HG03097 (cell line): ENCODE measurements around the gene TRIM61.
"Not testable (repeated sequence)": the region's sequence is repeated elsewhere in the genome, so short reads cannot be mapped to it uniquely, and the experiment has no call there.

Experiments
- ATAC-seq: cut with Tn5 transposase; IDR thresholded peaks from one replicate; pipeline ENCODE4 v1.9.1; 2021; ENCODE audit not compliant: unreplicated experiment, low FRiP score

Gene TRIM61

DNA sequence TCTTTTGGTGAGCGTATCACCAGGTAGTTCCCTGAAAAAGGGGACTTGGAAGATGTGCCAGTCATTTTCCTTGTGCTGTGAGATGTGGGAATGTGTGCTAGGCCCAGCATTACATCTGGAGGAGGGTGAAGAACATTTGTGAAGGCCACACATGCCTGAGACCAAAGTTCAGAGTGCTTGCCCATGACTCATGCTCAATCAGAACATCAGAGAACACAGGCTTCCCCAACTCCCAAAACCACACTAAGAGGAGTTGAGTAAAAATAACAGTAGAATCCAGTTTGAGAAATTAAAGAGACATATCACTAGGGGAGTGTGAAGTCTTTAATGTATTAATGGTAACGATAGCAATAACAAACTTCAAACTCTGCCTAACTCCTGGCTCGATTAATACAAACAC is 18.0 kb downstream of the TRIM61 start:
- ATAC-seq = not testable (repeated sequence)

DNA sequence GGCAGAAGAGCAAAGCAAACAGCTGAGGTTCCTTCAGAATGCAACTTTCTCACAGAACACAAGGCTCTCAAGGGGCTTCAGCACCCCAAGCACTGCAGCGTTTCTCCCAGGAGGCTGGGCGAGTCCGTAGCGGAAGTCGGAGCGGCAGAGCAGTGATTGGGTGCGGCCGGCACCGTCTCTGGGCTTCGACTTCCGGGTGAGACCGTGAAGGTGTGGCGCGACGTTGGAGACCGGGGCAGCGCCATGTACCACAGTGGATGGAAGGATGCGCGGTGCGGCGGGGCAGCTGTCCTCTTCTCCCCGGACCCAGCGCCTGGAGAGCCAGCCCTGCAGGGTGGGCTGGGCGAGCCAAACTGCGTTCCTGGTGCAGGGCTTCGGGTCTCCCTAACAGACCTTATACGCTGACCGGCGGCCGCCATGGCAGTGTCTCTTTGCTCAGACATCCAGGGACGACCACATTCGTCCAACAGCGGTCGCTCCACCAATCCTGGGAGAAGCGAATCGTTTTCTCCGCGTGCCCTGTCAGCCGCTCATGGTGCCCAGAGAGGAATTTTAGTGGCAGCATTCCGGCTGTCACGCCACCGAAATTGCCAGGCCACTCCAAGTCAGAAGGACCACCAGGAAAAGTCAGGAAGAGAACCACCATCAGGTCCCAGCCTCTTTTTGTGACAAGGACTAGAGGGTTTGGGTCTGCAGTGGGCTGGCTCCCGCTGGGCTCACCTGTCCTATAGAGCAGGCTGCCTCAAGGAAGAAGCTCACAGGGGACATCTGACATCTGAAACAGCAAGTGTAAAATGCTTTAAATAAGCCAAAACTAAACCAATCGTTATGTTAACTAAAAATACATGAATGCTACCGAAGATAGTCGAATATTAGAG is 20.5 kb downstream of the TRIM61 start:
- ATAC-seq = peak; percentile 100

DNA sequence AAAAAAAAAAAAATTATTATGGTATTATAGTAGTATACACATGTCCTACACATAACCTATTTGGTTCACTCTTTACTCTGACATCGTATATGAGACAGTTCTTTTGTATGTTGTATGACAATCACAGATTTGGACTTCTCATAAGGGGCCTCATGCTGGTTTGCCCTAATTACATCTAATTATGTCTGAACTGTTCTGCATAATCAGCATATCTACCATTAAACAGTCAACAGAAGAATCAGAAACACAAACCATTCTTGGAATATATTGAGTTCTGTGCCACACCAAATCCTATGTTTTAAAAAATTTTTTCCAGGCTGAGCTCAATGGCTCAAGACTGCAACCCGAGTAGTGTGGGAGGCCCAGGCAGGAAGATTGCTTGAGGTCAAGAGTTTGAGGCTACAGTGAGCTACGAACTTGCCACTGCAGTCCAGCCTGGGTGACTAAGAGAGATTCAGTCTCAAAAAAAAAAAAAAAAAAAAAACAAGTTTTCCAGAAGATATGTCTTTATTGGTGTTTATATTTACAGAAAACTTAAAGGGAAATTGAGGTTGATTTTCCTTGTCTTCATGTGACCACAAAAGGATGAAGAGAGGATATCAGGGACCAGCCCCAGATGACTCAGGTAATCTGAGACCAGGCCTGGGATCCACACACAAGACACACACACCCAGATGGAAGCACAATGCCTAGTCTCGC is 22.2 kb downstream of the TRIM61 start:
- no peak for ATAC-seq

DNA sequence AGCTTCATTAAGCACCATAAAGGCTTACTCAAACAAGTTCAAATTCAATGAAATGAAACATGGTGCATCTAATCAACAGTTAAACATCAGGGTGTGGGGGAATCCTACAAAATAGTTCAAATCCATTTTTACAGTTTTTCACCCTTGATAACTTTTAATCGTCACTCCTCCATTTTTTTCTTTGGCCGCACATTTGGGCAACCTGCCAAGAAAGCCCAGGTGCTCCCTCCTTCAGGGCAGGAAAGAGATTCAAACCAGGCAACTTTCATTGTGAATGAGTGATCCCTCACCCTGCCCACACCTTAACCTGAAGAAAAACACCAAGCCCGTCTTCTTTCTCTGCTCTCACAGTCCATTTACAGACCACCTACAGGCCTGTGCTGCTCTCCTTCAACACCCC is 24.9 kb downstream of the TRIM61 start:
- ATAC-seq = no peak

DNA sequence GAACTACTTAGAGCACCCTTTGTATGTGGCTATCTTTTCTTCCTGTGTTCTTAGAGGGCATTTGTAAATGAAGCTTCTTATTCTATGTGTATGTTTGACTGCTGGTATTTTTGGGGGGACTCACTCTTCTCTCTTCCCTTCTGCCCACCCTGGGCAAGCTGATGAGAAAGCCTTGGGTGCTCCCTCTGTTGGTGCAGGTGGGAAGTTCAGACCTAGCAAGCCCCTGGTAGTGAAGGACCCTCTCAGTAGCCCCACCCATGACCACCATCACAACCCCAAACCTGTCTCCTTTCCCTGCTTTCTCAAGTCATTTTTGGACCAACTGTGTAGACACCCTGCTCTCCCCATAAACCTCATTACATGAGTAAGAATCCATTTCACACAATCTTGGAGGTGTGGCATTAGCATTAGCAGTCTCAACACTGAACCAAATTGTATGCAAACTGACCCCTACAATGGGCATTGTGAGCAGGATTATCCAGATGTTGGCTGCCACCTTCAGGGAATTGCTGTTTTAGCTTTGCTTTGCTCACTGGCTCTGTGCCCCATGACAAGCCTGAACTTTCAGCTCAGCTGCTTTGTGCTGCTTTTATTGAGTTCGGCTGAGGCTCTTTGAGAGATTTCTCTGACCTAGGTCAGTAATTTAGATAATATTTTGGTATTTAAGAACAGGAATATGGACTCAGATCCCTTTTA is 27.9 kb downstream of the TRIM61 start:
- ATAC-seq = no peak

DNA sequence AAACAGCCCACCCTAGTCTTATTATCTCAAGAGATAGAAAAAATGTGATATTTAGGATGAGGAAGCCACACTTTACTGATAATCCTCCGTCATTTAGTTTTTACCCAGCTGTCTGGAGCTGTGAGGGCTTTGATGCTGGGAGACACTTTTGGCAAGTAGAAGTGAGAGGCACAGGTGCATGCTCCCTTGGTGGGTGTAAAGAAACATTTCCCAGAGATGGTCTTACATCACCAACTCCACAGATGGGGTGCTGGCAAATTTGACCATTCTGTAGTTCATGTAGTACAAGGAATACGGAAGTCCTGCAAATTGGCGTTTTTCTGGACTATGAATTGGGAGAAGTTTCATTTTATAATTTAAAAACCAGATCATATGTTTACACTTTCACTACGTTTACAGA is 28.5 kb downstream of the TRIM61 start:
- no peak for ATAC-seq

DNA sequence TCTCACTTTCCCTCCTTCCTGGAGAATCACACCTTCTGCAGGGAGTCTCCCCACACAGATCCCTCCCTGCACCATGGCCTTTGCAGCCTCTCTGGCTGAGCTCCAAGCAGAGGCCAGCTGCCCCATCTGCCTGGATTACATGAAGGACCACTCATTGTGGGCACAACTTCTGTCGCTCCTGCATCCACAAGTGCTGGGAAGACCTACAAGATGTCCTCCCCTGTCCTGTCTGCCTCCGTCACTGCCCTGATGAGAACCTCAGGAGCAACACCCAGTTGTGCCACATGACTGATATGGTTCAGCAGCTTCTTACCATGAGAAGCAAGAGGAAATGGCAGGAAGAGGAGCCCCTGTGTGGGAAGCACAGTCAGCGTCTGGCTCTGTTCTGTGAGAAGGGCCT is 29.5 kb downstream of the TRIM61 start:
- ATAC-seq = not testable (repeated sequence)

DNA sequence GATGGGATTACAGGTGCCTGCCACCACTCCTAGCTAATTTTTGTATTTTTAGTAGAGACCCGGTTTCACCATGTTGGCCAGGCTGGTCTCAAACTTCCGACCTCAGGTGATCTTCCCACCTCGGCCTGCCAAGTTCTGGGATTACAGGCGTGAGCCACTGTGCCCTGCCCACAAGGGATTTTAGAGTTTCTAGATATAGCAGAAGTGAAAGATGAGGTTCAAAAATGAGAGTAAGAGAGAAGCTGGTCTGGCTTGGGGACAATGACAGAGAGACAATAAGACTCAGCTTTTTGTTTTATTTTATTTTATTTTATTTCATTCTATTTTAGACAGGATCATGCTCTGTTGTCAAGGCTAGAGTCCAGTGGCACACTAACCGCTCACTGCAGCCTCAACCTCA is 30.6 kb downstream of the TRIM61 start:
- no peak for ATAC-seq

DNA sequence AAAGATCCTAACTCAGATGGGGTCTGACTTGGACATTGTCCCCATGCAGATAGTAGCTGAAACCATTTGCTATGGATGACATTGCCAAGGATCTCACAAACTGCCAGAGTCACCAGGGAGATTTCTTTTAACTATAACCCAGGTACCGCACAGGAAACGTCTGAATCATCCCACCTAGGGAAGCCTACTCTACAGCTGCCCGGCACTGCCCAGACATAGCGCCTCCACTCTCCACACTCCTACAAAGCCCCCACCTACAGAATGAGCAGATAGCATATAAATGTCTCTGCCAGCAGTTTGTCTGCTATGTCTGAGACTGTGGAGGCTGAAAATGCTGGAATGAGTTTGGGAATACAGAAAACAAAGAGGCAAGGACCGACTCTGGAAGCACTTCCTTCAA is 32.3 kb downstream of the TRIM61 start:
- ATAC-seq = no peak

DNA sequence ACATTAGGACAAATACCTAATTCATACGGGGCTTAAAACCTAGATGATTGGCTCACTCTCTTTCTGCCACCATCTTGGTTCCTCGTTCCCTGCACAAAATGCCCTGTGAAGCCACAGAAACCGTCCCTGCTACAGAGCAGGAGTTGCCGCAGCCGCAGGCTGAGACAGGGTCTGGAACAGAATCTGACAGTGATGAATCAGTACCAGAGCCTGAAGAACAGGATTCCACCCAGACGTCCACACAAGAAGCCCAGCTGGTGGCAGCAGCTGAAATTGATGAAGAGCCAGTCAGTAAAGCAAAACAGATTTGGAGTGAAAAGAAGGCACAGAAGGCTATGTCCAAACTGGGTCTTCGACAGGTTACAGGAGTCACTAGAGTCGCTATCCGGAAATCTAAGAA is 34.3 kb downstream of the TRIM61 start:
- ATAC-seq = no peak

DNA sequence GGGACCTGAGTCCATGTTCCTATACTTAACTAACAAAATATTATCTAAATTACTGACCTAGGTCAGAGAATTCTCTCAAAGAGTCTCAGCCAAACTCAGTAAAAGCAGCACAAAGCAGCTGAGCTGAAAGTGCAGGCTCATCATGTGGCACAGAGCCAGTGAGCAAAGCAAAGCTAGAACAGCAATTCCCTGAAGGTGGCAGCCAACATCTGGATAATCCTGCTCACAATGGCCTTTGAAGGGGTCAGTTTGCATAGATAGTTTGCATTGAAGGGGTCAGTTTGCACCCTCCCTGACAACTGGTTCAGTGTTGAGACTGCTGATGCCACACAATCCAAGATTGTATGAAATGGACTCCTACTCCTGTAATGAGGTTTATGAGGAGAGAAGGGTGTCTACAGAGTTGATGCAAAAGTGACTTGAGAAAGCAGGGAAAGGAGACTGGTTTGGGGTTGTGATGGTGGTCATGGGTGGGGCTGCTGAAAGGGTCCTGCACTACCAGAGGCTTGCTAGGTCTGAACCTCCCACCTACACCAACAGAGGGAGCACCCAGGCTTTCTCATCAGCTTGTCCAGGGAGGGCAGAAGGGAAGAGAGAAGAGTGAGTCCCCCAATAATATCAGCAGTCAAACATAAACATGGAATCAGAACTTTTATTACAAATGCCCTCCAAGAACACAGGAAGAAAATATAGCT is 39.7 kb downstream of the TRIM61 start:
- ATAC-seq = peak; percentile 37

DNA sequence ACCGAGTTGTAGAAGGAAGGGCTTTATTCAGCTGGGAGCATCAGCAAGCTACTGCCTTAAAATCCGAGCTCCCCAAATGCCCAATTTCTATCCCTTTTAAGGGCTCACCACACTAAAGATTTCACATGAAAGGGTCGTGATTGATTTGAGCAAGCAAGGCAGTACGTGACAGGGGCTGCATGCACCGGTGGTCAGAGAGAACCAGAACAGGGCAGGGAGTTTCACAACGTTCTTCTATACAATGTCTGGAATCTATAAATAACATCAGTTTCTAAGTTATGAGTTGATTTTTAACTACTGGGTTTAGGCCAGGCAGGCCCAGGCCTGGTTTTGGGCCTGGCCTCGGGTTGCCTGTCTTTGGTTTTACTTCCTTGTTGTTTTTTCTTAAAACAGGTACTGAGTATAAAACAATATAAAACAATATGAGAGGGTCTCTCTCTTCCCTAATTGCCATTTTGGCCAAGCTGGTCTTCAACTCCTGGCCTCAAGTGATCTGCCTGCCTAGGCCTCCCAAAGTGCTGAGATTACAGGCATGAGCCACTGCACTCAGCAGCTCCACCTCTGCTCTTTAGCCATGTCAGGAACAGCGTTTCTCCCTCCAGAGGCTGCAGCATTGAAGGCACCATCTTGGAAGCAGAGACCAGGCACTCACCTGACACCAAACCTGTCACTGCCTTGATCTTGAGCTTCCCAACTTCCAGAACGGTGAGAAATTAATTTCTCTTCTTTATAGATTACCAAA is 41.4 kb downstream of the TRIM61 start:
- peak; percentile 51 for ATAC-seq

DNA sequence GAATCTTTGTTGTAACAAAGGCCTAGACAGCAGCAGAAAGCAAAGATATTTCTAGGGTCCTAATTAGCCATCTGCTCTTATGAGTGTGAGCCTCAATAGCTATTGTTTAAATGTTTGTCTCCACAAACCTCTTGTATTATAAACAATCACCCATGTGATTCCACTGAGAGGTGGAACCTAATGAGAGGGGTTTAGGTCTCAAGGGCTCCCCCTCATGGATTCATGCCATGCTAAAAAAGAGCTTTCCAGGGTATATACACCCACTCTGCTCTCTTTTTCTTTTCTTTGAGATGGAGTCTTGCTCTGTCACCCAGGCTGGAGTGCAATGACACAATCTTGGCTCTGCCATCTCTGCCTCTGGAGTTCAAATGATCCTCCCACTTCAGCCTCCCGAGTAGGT is 42.1 kb downstream of the TRIM61 start:
- peak; percentile 66 for ATAC-seq

DNA sequence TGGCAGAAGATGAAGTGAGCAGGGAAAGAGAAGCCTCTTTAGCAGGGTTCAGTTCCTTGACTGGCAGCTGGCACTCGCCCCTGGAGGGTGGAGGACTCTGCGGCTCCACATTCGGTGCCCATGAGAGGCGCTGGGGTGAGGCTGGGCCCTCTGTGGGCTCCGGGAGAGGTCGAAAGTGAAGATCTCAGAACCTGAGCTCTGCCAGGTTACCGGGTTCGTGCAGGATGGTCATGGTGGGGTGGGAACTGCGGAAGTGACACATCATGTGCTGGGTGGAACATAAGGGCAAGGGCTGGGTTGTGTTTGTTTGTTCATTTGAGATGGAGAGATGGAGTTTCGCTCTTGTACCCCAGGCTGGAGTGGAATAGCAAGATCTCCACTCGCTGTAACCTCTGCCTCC is 44.2 kb downstream of the TRIM61 start:
- ATAC-seq = no peak

DNA sequence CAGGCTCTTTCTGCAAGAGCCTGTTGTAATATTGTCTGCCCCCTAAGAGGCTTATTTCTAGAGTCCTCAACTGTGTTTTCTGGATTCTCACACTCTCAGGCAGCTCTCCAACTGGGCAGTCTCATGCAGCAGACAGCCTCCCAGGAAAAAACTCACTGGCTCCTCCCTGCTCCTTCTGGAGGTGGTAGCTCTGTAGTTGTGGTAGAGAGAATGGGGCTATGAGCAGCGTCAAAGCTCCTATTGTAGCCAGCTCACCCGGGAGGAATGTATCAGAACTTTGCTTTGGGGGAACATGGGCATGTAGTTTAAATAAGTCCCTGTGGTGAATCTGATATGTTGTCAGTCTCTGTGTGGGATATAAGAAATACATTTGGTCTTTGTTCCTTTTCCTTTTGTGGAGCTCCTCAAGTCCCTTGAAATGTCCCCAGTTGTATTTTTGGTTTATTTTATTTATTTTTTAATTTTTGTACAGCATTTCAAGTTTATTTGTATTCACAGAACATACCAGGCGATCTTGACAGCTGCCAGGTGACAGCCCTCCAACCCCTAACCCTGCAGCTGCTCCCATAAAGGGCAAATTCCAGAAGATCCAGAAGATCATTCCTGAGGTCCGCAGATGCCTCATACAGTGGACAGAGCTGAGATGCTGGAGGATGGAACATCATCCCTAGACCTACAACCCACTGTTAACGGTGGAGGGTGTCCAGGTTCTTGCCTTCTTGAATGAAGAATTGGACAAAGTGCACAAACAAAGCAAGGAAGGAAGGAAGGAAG is 45.7 kb downstream of the TRIM61 start:
- no peak for ATAC-seq

DNA sequence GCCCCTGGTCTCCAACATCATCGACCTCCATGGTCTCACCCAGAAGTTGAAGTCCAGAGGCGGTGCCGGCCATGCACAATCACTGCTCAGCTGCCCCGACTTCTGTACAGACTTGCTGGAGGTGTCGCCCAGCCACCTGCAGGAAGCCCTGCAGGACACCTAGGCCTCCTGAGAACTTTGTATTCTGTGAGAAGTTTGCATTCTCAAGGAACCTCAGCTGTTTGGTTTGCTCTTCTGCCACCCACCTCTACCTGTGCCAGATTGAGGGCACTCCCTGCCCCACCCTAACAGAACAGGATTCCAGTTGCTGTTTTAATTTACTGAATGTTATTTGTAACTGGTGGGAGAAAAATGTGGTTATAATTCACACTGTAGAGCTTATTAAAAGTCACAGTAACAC is 46.8 kb downstream of the TRIM61 start:
- ATAC-seq = no peak

DNA sequence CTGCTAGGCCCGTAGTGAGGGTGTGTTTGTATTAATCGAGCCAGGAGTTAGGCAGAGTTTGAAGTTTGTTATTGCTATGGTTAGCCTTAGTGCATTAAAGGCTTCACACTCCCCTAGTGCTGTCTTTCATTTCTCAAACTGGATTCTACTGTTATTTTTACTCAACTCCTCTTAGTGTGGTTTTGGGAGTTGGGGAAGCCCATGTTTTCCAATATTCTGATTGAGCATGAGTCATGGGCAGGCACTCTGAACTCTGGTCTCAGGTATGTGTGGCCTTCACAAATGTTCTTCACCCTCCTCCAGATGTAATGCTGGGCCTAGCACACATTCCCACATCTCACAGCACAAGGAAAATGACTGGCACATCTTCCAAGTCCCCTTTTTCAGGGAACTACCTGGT is 50.4 kb downstream of the TRIM61 start:
- not testable (repeated sequence) for ATAC-seq

DNA sequence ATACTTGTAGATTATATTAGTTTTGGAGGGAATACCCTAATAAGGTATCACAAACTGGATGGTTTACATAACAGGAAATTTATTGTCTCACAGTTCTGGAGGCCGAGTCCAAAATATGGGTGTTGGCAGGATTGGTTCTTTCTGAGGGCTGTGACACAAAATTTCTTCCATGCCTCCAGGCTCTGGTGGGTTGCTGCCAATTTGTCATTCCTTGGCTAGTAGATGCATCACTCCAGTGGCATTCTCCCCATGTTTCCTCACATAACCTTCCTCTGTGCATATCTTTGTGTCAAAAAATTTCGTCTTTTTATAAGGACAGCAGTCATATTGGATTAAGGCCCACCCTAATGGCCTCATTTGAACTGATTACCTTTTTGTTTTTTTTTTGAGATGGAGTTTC is 51.2 kb downstream of the TRIM61 start:
- no peak for ATAC-seq

DNA sequence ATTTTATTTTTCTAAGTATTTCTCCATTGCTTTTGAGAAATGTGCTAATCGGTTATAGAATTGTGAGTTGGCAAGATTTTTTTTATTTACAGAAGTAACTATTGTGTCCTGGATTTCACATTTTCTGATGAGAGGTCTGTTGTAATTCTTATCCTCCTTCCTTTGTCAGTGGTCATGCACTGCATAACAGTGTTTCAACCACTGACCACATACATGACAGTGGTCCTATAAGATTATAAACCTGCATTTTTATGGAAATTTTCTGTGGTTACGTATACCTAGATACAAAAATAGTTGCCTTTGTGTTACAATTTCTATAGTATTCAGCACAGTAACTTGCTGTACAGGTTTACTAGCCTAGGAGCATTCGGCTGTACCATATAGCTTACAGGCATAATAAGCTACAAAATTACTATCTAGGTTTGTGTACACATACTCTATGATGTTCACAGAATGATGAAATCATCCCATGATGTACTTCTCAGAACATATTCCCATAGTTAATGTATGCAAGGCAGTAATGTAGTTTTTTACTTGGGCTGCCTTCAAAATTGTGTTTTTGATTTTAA is 52.7 kb downstream of the TRIM61 start:
- ATAC-seq = no peak
